ENCODE results near the gene LRCH1. TPM values are rescaled to one million over a fixed set of nuclear protein-coding genes. Genes with fewer than 3 reads are reported as not detected.

The LRCH1 gene
- total and polyA plus RNA-seq, 2 experiments from 2014 or later: 3.9 to 9.2 TPM

DNA sequence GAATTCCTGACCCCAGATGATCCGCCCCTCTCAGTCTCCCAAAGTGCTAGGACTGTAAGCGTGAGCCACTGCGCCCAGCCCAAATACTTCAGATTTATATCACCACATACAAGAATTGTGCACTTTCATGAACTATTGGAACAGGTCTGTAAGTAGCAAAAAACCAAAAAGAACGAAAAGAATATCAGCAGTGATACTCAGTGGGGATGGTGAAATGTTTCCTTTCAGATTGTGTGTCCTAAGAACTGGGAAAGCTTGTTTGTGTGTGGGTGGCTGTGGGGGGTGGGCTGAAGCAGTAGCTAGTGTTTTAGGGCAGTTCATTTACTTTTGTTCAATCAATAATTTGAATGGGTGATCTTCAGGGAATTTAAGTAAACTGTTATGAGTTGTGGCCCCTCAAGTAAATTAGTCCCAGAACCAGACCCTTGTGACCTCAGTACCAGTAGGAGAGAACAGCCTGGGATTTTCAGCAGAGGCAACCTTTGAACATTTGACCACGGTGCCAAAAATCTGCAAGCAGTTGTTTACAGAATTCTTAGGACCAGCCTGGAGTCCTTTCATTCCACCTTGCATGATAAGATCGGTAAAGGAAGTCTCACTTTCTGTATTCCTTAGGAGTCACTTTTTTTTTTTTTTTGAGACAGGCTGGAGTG is 106.6 kb downstream of the LRCH1 start:
- no peak overlapping the region for H3K4me3 ChIP-seq
- DNase-seq (ENCODE audit: low spot score): no peak
- no peaks in the 10 kb centered on the region for H3K27me3 ChIP-seq (ENCODE audit: insufficient read depth)
- Mint-ChIP-seq H3K4me1 (peaks cover 44% of the 10 kb centered on the region), H3K4me3 (no peak overlapping the region), H3K9me3 (no peaks in the 10 kb centered on the region), H3K27ac (peak overlapping the region; percentile 45; the same call in 1 of the 2 replicates), H3K27me3 (ENCODE audit: insufficient read depth, low read depth, poor library complexity) (peaks cover 2% of the 10 kb centered on the region), H3K36me3 (ENCODE audit: low read depth) (no peaks in the 10 kb centered on the region; the same call in 2 of the 3 replicates)
- no peaks in the 10 kb centered on the region for H4K20me1 ChIP-seq (replicated peaks; ENCODE audit: insufficient read depth)
- no peak overlapping the region for H3K4me2 ChIP-seq
- TF ChIP-seq, protein P1, sequence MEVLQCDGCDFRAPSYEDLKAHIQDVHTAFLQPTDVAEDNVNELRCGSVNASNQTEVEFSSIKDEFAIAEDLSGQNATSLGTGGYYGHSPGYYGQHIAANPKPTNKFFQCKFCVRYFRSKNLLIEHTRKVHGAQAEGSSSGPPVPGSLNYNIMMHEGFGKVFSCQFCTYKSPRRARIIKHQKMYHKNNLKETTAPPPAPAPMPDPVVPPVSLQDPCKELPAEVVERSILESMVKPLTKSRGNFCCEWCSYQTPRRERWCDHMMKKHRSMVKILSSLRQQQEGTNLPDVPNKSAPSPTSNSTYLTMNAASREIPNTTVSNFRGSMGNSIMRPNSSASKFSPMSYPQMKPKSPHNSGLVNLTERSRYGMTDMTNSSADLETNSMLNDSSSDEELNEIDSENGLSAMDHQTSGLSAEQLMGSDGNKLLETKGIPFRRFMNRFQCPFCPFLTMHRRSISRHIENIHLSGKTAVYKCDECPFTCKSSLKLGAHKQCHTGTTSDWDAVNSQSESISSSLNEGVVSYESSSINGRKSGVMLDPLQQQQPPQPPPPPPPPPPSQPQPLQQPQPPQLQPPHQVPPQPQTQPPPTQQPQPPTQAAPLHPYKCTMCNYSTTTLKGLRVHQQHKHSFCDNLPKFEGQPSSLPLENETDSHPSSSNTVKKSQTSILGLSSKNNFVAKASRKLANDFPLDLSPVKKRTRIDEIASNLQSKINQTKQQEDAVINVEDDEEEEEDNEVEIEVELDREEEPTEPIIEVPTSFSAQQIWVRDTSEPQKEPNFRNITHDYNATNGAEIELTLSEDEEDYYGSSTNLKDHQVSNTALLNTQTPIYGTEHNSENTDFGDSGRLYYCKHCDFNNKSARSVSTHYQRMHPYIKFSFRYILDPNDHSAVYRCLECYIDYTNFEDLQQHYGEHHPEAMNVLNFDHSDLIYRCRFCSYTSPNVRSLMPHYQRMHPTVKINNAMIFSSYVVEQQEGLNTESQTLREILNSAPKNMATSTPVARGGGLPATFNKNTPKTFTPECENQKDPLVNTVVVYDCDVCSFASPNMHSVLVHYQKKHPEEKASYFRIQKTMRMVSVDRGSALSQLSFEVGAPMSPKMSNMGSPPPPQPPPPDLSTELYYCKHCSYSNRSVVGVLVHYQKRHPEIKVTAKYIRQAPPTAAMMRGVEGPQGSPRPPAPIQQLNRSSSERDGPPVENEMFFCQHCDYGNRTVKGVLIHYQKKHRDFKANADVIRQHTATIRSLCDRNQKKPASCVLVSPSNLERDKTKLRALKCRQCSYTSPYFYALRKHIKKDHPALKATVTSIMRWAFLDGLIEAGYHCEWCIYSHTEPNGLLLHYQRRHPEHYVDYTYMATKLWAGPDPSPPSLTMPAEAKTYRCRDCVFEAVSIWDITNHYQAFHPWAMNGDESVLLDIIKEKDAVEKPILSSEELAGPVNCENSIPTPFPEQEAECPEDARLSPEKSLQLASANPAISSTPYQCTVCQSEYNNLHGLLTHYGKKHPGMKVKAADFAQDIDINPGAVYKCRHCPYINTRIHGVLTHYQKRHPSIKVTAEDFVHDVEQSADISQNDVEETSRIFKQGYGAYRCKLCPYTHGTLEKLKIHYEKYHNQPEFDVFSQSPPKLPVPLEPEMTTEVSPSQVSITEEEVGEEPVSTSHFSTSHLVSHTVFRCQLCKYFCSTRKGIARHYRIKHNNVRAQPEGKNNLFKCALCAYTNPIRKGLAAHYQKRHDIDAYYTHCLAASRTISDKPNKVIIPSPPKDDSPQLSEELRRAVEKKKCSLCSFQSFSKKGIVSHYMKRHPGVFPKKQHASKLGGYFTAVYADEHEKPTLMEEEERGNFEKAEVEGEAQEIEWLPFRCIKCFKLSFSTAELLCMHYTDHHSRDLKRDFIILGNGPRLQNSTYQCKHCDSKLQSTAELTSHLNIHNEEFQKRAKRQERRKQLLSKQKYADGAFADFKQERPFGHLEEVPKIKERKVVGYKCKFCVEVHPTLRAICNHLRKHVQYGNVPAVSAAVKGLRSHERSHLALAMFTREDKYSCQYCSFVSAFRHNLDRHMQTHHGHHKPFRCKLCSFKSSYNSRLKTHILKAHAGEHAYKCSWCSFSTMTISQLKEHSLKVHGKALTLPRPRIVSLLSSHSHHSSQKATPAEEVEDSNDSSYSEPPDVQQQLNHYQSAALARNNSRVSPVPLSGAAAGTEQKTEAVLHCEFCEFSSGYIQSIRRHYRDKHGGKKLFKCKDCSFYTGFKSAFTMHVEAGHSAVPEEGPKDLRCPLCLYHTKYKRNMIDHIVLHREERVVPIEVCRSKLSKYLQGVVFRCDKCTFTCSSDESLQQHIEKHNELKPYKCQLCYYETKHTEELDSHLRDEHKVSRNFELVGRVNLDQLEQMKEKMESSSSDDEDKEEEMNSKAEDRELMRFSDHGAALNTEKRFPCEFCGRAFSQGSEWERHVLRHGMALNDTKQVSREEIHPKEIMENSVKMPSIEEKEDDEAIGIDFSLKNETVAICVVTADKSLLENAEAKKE (CRISPR knock-in tag; IDR thresholded peaks at IDR 0.05): no peak
- TF ChIP-seq ZNF331 (CRISPR knock-in tag; IDR thresholded peaks at IDR 0.05; ENCODE audit: low read depth) (no peak), EZH2 (IDR thresholded peaks at IDR 0.05; ENCODE audit: low read depth, unreplicated experiment) (no peak), NANOG (IDR thresholded peaks at IDR 0.05; ENCODE audit: borderline replicate concordance) (no peak), CREB1 (CRISPR knock-in tag; IDR thresholded peaks at IDR 0.05; ENCODE audit: low read depth) (no peak), ZNF114 (CRISPR knock-in tag; IDR thresholded peaks at IDR 0.05) (no peak), EZH2phosphoT487 (IDR thresholded peaks at IDR 0.05; ENCODE audit: unreplicated experiment) (no peak), STAT1 (IDR thresholded peaks at IDR 0.05; ENCODE audit: unreplicated experiment) (no peak), JUNB (IDR thresholded peaks at IDR 0.05; ENCODE audit: unreplicated experiment) (no peak), POLR2AphosphoS5 (IDR thresholded peaks at IDR 0.05; ENCODE audit: low read depth) (no peak)
- TF ChIP-seq, protein P2, sequence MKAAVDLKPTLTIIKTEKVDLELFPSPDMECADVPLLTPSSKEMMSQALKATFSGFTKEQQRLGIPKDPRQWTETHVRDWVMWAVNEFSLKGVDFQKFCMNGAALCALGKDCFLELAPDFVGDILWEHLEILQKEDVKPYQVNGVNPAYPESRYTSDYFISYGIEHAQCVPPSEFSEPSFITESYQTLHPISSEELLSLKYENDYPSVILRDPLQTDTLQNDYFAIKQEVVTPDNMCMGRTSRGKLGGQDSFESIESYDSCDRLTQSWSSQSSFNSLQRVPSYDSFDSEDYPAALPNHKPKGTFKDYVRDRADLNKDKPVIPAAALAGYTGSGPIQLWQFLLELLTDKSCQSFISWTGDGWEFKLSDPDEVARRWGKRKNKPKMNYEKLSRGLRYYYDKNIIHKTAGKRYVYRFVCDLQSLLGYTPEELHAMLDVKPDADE (IDR thresholded peaks at IDR 0.05): no peak
- TF ChIP-seq, protein P3, sequence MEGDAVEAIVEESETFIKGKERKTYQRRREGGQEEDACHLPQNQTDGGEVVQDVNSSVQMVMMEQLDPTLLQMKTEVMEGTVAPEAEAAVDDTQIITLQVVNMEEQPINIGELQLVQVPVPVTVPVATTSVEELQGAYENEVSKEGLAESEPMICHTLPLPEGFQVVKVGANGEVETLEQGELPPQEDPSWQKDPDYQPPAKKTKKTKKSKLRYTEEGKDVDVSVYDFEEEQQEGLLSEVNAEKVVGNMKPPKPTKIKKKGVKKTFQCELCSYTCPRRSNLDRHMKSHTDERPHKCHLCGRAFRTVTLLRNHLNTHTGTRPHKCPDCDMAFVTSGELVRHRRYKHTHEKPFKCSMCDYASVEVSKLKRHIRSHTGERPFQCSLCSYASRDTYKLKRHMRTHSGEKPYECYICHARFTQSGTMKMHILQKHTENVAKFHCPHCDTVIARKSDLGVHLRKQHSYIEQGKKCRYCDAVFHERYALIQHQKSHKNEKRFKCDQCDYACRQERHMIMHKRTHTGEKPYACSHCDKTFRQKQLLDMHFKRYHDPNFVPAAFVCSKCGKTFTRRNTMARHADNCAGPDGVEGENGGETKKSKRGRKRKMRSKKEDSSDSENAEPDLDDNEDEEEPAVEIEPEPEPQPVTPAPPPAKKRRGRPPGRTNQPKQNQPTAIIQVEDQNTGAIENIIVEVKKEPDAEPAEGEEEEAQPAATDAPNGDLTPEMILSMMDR (conservative IDR thresholded peaks at IDR 0.05; ENCODE audit: low read depth in 2 of 2): no peak
- TF ChIP-seq, protein P4, sequence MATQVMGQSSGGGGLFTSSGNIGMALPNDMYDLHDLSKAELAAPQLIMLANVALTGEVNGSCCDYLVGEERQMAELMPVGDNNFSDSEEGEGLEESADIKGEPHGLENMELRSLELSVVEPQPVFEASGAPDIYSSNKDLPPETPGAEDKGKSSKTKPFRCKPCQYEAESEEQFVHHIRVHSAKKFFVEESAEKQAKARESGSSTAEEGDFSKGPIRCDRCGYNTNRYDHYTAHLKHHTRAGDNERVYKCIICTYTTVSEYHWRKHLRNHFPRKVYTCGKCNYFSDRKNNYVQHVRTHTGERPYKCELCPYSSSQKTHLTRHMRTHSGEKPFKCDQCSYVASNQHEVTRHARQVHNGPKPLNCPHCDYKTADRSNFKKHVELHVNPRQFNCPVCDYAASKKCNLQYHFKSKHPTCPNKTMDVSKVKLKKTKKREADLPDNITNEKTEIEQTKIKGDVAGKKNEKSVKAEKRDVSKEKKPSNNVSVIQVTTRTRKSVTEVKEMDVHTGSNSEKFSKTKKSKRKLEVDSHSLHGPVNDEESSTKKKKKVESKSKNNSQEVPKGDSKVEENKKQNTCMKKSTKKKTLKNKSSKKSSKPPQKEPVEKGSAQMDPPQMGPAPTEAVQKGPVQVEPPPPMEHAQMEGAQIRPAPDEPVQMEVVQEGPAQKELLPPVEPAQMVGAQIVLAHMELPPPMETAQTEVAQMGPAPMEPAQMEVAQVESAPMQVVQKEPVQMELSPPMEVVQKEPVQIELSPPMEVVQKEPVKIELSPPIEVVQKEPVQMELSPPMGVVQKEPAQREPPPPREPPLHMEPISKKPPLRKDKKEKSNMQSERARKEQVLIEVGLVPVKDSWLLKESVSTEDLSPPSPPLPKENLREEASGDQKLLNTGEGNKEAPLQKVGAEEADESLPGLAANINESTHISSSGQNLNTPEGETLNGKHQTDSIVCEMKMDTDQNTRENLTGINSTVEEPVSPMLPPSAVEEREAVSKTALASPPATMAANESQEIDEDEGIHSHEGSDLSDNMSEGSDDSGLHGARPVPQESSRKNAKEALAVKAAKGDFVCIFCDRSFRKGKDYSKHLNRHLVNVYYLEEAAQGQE (IDR thresholded peaks at IDR 0.05; ENCODE audit: unreplicated experiment): no peak
- H3K9me2 ChIP-seq (ENCODE audit: insufficient read depth): no peaks in the 10 kb centered on the region
- H2AFZ ChIP-seq: no peak overlapping the region
- peaks cover 18% of the 10 kb centered on the region for H3K4me1 ChIP-seq (ENCODE audit: insufficient read depth)
- no peaks in the 10 kb centered on the region; the same call in 1 of the 2 replicates for H3K79me2 ChIP-seq (replicated peaks; ENCODE audit: insufficient read depth)
- H3F3A ChIP-seq (replicated peaks; ENCODE audit: low read depth): no peaks in the 10 kb centered on the region
- H3K36me3 ChIP-seq (ENCODE audit: insufficient read depth): no peaks in the 10 kb centered on the region
- ATAC-seq: no peak
- H3K27ac ChIP-seq (ENCODE audit: low read depth): no peak overlapping the region
